GM12872 (cell line): ENCODE results near the gene PLAAT5.

Source experiments
- TF ChIP-seq, protein P1 (sequence below): IDR thresholded peaks from 3 replicates; pipeline ENCODE4 v1.5.1; 2011; ENCODE audit warnings: low read depth, mild to moderate bottlenecking, low read length, moderate library complexity; ENCODE audit not compliant: insufficient read depth

PLAAT5 gene

DNA sequence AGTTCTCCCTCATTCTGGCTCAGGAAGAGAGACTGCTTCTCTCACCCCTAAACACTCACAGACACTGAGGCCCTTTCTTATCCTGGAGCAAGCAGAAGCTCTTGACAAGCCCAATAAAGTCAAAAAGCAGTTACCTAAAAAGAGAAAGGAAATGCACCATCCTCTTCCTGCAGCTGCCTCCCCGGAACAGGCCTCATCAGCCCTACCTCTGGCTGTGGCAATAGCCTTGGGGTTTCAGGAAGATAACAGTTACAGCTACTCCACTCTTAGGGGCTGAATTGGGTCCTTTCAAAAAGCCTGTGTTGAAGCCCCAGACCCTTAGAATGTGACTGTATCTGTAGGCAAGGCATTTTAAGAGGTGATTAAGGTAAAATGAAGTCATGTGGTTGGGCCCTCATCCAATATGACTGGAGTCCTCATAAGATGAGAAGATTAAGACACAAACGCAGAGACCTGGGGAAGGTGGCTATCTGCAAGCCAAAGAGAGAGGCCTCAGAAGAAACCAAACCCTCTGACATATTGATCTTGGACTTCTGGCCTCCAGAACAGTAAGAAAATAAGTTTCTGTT is 11.4 kb upstream of the PLAAT5 start:
- TF ChIP-seq, protein P1, sequence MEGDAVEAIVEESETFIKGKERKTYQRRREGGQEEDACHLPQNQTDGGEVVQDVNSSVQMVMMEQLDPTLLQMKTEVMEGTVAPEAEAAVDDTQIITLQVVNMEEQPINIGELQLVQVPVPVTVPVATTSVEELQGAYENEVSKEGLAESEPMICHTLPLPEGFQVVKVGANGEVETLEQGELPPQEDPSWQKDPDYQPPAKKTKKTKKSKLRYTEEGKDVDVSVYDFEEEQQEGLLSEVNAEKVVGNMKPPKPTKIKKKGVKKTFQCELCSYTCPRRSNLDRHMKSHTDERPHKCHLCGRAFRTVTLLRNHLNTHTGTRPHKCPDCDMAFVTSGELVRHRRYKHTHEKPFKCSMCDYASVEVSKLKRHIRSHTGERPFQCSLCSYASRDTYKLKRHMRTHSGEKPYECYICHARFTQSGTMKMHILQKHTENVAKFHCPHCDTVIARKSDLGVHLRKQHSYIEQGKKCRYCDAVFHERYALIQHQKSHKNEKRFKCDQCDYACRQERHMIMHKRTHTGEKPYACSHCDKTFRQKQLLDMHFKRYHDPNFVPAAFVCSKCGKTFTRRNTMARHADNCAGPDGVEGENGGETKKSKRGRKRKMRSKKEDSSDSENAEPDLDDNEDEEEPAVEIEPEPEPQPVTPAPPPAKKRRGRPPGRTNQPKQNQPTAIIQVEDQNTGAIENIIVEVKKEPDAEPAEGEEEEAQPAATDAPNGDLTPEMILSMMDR = no peak

DNA sequence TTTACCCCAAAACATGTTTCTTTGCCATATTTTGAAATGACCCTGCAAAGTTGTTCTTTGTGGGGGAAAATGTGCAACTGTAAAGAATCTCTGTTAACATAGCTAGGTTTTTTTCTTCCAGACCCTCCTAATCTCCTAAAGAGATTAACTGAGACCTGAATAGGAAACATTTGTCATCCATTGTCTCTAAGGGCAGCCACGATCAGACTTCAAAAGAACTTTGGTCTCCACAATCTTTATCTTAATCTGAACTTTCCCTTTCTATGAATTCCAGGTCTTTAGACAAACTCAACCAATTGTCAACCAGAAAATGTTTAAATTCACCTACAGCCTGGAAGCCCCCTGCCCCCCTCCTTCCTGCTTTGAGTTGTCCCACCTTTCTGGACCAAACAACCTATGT is 10.3 kb upstream of the PLAAT5 start:
- TF ChIP-seq, protein P1 = no peak

DNA sequence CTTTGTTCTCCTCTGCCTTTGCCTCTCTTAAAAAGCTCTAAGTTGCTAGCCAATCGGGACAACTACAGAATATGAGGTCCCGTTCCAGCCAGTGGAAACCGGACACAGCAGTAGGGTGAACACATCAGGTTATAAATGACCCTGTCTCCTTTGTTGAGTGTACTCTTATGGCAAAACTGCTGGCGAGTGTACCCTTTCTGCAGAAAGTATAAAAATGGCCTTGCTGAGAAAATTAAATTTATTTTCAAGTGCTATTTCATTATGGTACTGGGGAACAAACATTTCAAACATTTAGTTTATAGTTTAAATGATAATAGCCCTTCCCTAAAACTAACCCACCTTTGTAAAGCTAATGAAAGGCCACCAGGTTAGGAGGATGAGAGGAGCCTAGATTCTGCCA is 8.9 kb upstream of the PLAAT5 start:
- TF ChIP-seq, protein P1 = no peak

DNA sequence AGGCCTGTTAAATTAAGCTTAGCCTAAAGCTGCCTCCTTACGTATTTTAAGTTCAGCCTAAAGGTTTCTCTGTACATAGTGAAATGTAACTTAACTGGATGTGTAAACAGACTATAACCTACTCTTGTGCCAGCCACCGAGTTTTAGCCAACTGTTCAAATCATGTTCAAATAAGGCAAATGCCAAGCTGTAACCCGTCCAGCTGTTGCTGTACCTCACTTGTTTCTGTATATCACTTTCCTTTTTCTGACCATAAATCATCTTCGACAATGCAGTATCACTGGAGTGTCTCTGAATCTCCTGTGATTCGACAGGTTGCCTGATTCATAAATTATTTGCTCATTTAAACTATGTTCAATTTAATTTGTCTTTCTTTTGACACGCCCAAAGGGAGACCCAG is 4.0 kb upstream of the PLAAT5 start:
- TF ChIP-seq, protein P1 = no peak

DNA sequence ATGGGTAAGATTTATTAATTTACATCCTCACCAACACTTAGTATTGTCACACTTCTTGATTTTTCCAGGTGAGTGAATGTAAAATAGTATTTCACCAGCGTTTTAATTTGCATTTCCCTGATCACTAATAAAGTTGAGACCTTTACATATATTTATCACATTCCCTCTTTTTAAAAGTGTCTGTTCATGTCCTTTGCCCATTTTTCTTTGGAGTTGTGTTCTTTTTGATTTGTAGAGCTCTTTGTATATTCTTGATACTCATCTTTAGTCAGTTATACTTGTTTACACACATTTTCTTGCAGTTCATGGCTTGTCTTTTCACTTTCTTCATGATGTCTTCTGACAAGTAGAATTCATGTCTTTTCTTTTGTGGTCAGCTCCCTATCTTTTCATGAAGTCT is 2.2 kb upstream of the PLAAT5 start:
- TF ChIP-seq, protein P1 = no peak

DNA sequence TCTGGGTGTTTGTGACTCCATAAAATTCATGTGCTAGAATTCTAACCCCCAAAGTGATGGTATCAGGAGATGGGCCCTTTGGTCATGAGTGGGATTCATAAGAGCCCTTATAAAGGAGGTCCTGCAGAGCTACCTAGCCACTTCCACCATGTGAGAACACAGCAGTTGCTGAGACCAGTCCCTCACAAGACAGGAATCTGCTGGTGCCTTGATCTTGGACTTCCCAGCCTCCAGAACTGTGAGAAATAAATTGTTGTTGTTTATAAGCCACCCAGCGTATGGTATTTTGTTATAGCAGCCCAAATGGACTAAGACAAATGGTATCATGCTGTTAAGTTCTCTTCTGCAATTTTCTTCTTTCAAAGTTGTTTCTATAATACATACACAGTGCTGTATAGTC is 1.5 kb upstream of the PLAAT5 start:
- TF ChIP-seq, protein P1 = no peak

DNA sequence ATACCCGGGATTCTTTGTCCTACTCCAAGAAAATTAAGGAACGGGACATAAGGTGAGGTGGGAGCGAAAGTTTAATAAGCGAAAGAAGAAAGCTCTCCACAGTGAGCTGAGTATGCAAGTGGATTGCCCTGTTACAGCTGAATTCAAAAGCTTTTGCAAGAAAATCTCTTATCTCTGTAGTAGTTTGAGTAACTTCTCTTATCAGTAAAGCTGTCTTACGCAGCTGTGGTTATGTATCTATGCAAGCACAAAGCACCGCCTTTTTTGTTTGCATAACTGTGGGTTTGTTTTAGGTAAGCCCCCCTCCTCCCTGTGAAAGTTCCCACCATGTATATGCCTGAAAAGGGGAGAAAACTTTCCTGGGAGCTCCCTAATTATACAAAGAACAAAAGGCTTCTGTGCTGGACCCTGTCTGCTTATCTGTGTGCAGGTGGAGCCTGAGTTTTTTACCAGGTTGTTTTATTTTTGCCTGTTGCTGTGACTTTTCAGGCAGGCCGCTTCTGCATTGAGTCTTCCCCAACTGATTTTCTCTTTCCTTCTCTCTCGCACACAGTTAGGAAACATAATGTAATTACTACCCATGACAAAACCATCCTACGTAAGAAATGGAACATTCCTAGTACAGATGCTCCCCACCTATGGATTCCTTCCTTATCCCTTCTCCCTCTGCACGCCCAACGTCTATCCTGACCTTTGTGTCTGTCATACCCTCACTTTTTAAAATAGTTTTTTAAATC is 837 bp upstream of the PLAAT5 start:
- TF ChIP-seq, protein P1 = no peak
